Measurements from ENCODE around the gene ELMO3. TPM values are rescaled to one million over a fixed set of nuclear protein-coding genes. Genes with fewer than 3 reads are reported as not detected.

The ELMO3 gene
- total and polyA plus RNA-seq, 4 donors = 6.5 to 22.5 (median 15.5) TPM

DNA sequence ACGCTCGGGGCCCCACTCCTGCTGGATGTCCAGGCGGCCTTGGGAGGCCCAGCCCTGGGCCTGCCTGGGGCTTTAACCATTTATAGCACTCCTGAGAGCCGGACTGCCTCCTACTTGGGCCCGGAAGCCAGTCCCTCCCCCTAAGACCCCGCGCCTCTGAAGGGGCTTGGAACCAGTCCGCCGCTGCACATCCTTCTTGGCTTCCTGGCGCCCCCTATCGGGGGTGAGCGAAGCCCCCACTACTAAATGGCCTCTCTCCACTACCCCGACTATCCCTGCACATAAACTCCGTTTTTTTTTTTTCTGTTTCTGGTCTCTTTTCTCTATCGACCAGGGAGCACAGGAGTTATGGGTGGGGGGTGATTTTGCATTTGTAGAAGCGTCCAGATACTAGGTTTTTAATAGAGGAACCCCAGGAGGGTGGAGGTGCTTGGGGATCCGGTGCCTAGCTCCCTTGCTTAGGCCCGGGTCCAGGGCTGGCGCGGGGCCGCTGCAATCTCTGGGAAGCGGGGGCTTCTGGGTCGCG lies 29.2 kb upstream of the ELMO3 start:
- Histone ChIP-seq H3K4me3 (no peak overlapping the region), H3K36me3 (ENCODE audit: control insufficient read depth in 4 of 4, insufficient read depth in 4 of 4, low read length in 4 of 4) (no peaks in the 10 kb centered on the region), H3K4me1 (ENCODE audit: control insufficient read depth in 5 of 5, insufficient read depth in 5 of 5, low read length in 5 of 5) (peaks cover 0 to 40% (median 16%) of the 10 kb centered on the region in 5 donors), H3K9ac (ENCODE audit: insufficient read depth in 1 of 2, low read length in 2 of 2) (no peak overlapping the region), H3K9me3 (ENCODE audit: control insufficient read depth in 4 of 4, insufficient read depth in 3 of 4, low read length in 3 of 4) (no peaks in the 10 kb centered on the region), H3K27ac (ENCODE audit: low read depth in 1 of 2, low read length in 1 of 2) (peak overlapping the region; percentile 70 to 90), H3K27me3 (ENCODE audit: control insufficient read depth in 3 of 3, insufficient read depth in 3 of 3, low read length in 2 of 3) (peaks cover 0 to 64% (median 39%) of the 10 kb centered on the region in 3 donors)
- 8 to 10% methylated on average over 22 to 24 of the region's 24 CpGs for WGBS, 2 donors
- DNase-seq = peak; percentile 64 to 71 (median 64)
- no peak for ATAC-seq (ENCODE audit: insufficient read depth, low FRiP score)
- TF ChIP-seq, protein P1, sequence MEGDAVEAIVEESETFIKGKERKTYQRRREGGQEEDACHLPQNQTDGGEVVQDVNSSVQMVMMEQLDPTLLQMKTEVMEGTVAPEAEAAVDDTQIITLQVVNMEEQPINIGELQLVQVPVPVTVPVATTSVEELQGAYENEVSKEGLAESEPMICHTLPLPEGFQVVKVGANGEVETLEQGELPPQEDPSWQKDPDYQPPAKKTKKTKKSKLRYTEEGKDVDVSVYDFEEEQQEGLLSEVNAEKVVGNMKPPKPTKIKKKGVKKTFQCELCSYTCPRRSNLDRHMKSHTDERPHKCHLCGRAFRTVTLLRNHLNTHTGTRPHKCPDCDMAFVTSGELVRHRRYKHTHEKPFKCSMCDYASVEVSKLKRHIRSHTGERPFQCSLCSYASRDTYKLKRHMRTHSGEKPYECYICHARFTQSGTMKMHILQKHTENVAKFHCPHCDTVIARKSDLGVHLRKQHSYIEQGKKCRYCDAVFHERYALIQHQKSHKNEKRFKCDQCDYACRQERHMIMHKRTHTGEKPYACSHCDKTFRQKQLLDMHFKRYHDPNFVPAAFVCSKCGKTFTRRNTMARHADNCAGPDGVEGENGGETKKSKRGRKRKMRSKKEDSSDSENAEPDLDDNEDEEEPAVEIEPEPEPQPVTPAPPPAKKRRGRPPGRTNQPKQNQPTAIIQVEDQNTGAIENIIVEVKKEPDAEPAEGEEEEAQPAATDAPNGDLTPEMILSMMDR (IDR thresholded peaks at IDR 0.05; ENCODE audit: control extremely low read depth, extremely low read depth) = peak; percentile 4

DNA sequence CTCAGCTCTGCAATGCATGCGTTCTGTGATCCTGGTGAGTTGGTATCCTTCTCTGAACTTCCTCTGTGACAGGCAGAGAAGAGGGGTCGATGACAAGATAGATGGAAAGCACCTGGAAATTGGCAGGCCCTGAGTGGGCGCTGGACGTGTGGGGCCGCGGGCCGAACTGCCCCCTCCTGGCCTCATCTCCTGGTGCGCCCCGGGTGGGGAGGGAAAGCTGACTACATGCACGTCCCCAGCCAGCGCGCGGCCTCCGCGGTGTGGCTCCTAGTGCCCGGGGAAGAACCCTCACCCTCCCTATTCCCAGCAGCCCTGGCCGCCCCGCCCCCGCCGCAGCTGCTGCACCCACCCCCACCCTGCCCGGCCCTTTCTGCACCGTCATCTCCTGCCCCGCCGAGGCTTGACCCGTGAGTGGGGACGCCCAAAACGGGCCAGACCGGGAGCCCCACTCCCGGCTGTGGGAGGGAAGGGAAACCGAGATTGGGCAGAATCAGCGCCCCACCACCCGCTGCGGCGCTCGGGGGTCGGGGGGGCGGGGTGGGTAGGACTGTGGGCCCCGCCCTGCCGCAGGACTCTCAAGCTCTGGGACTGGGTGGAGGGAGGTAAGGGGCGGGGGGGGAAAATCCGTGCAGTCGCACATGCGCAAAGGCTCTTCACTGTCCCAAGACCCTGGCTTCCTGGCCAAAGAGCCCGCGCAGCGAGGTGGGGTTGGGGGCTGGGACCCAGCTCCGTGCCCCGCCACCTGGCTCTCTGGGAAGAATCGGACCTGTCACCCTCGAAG lies 28.6 kb upstream of the ELMO3 start, which contains the start of gene NOL3:
Gene NOL3, plus strand, starts transcription at position 371 of the 781 bp plus-strand sequence.
- H3K4me3 ChIP-seq = peak within 1 kb of the TSS; percentile 34
- H3K4me1 ChIP-seq (ENCODE audit: control insufficient read depth in 5 of 5, insufficient read depth in 5 of 5, low read length in 5 of 5) = peaks cover 0 to 41% (median 16%) of the 10 kb centered on the region in 5 donors
- ATAC-seq (ENCODE audit: insufficient read depth, low FRiP score) = peak; percentile 73
- TF ChIP-seq, protein P1 (IDR thresholded peaks at IDR 0.05; ENCODE audit: control extremely low read depth, extremely low read depth) = no peak
- DNase-seq = peak; percentile 79 to 84 (median 81)
- WGBS, 2 donors = 1 to 2% methylated on average over 37 to 50 of the region's 50 CpGs
- H3K36me3 ChIP-seq (ENCODE audit: control insufficient read depth in 4 of 4, insufficient read depth in 4 of 4, low read length in 4 of 4) = no peaks in the 10 kb centered on the region
- H3K9ac ChIP-seq (ENCODE audit: insufficient read depth in 1 of 2, low read length in 2 of 2) = peak within 1 kb of the TSS in 1 of 2 donors; percentile 8
- peaks cover 0 to 58% (median 32%) of the 10 kb centered on the region in 3 donors for H3K27me3 ChIP-seq (ENCODE audit: control insufficient read depth in 3 of 3, insufficient read depth in 3 of 3, low read length in 2 of 3)
- H3K27ac ChIP-seq (ENCODE audit: low read depth in 1 of 2, low read length in 1 of 2) = peak within 1 kb of the TSS; percentile 70 to 90
- no peaks in the 10 kb centered on the region for H3K9me3 ChIP-seq (ENCODE audit: control insufficient read depth in 4 of 4, insufficient read depth in 3 of 4, low read length in 3 of 4)

DNA sequence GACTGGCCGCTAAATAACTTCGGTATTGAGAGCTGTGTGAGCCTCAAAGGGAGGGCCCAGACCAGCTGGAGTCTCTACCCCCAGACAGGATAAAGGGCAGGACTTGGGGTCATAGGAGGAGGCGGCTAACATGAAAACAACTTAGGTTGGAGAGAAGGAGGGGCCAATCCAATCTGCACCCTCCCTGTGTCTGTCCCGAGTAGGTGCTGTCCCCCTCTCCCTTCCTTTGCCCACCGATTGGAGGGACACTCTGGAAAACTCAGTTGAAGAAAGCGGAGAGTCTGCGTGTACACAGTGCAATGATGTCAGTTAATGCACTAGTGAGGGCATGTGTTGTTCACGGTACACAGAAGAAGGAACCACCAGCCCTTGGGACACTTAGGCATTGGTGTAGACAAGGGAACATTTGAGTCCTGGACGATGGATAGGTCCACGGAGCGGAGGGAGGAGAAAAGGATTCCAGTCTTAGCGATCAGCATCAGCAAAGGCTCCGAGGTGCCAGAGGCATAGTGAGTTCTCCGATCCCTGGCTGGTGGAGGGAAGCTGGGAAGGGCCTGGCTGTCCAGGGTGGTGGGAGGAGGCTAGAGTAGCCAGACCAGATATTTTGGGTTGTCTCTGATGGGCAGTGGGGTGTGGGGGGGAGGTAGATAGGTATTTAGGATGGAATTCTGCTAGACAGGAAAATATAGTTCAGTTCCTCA lies 27.8 kb upstream of the ELMO3 start:
- Histone ChIP-seq H3K4me1 (ENCODE audit: control insufficient read depth in 5 of 5, insufficient read depth in 5 of 5, low read length in 5 of 5) (peaks cover 0 to 46% (median 15%) of the 10 kb centered on the region in 5 donors), H3K27ac (ENCODE audit: low read depth in 1 of 2, low read length in 1 of 2) (peak overlapping the region; percentile 70 to 85), H3K9me3 (ENCODE audit: control insufficient read depth in 4 of 4, insufficient read depth in 3 of 4, low read length in 3 of 4) (no peaks in the 10 kb centered on the region), H3K9ac (ENCODE audit: insufficient read depth in 1 of 2, low read length in 2 of 2) (peak overlapping the region in 1 of 2 donors; percentile 8), H3K36me3 (ENCODE audit: control insufficient read depth in 4 of 4, insufficient read depth in 4 of 4, low read length in 4 of 4) (no peaks in the 10 kb centered on the region), H3K27me3 (ENCODE audit: control insufficient read depth in 3 of 3, insufficient read depth in 3 of 3, low read length in 2 of 3) (peaks cover 0 to 51% (median 30%) of the 10 kb centered on the region in 3 donors), H3K4me3 (no peak overlapping the region)
- DNase-seq = no peak
- ATAC-seq (ENCODE audit: insufficient read depth, low FRiP score) = peak; percentile 1
- TF ChIP-seq, protein P1 (IDR thresholded peaks at IDR 0.05; ENCODE audit: control extremely low read depth, extremely low read depth) = no peak
- 42% methylated on average over 14 of the region's 14 CpGs for WGBS, 2 donors

Measured in lung (tissue), 12 donors.